ENCODE data around the gene ITGB7.

GRCh38 chr12:53222170-53222721, 15.2 kb upstream of the ITGB7 start:
- TF ChIP-seq CTCF (IDR thresholded peaks at IDR 0.05; ENCODE audit: low read length) (no peak), EZH2 (optimal IDR thresholded peaks at IDR 0.05; ENCODE audit: low read depth, low read length) (no peak), EZH2phosphoT487 (IDR thresholded peaks at IDR 0.05; ENCODE audit: low read length) (no peak)

Data from MM.1S (cell line).